HG02943 (cell line): ENCODE results near the gene MRPL12.

ENCODE experiments used
- ATAC-seq: cut with Tn5 transposase; IDR thresholded peaks from one replicate; pipeline ENCODE4 v1.9.1; 2021; ENCODE audit warnings: mild to moderate bottlenecking, low read depth, moderate library complexity; ENCODE audit not compliant: unreplicated experiment

The MRPL12 gene

GRCh38 chr17:81715107-81715871 lies 12.1 kb downstream of the MRPL12 start:
- ATAC-seq: no peak

- no peak for ATAC-seq
Observed at GRCh38 chr17:81715872-81716673, 12.9 kb downstream of the MRPL12 start.

- ATAC-seq: no peak
Observed at GRCh38 chr17:81716674-81716996, 13.5 kb downstream of the MRPL12 start.

- no peak for ATAC-seq
Observed at GRCh38 chr17:81717049-81717765, 14.0 kb downstream of the MRPL12 start.

GRCh38 chr17:81717766-81718089 lies 14.6 kb downstream of the MRPL12 start:
- ATAC-seq: no peak

GRCh38 chr17:81719410-81720266 lies 16.5 kb downstream of the MRPL12 start:
- ATAC-seq: no peak

- ATAC-seq: no peak
Observed at GRCh38 chr17:81720267-81721071, 17.3 kb downstream of the MRPL12 start.

GRCh38 chr17:81722184-81723120 lies 19.3 kb downstream of the MRPL12 start:
- no peak for ATAC-seq

GRCh38 chr17:81723651-81724209 lies 20.6 kb downstream of the MRPL12 start:
- ATAC-seq: no peak

- no peak for ATAC-seq
Observed at GRCh38 chr17:81725439-81725838, 22.3 kb downstream of the MRPL12 start.

GRCh38 chr17:81726004-81726403 lies 22.8 kb downstream of the MRPL12 start:
- ATAC-seq: no peak

GRCh38 chr17:81727324-81728031 lies 24.3 kb downstream of the MRPL12 start:
- ATAC-seq: no peak

GRCh38 chr17:81733507-81734404 lies 30.6 kb downstream of the MRPL12 start:
- no peak for ATAC-seq

GRCh38 chr17:81734405-81735263 lies 31.5 kb downstream of the MRPL12 start:
- no peak for ATAC-seq

- no peak for ATAC-seq
Observed at GRCh38 chr17:81735264-81736102, 32.3 kb downstream of the MRPL12 start.
